ENCODE data around the gene FCHSD1.

Gene FCHSD1

DNA sequence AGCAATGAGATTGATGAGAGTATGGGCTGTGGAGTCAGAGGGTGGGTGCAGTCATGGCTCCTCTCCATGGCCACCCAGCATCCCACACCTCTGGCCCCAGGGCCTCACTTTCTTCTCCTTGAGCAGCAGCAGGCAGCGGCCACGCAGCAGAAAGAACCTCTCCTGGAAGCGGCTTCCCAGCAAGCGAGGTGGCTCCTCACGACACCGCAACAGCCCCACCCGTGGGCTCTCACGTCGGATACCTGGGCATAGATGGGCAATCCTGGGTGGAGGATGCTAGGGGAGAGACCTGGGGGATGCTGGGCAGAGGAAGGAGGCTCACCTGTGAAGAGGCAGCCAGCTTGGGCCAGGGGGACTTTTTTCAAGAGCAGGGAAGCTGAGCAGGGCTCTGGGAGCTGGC, 5.2 kb upstream of the FCHSD1 start:
- no peak for DNase-seq (ENCODE audit: low read depth, low spot score)
- in situ Hi-C loops (cut with HindIII; ENCODE audit: low sequenced_read_pairs): no loop called here
- no peak overlapping the region for H3K4me3 ChIP-seq (ENCODE audit: low read depth, low read length)
- TF ChIP-seq CTCF (IDR thresholded peaks at IDR 0.05; ENCODE audit: low read depth, low read length): no peak

DNA sequence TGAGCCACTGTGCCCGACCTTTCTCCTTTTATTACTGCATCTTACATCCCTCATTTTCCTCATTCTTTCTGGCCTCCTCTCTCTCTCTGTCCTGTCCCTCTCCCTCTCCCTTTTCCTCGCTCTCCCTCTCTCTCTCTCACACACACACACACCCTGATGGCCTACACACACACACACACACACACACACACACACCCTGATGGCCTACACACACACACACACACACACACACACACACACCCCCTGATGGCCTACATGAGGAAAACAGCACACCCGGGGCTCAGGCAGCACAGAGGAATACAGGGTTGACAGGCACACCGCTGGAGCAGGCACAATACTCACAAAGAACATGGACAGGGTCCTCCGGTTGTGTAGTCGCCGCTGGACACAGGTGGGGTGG, 3.8 kb upstream of the FCHSD1 start:
- in situ Hi-C loops (cut with HindIII; ENCODE audit: low sequenced_read_pairs): no loop called here
- no peak overlapping the region for H3K4me3 ChIP-seq (ENCODE audit: low read depth, low read length)
- TF ChIP-seq CTCF (IDR thresholded peaks at IDR 0.05; ENCODE audit: low read depth, low read length): no peak
- DNase-seq (ENCODE audit: low read depth, low spot score): no peak

DNA sequence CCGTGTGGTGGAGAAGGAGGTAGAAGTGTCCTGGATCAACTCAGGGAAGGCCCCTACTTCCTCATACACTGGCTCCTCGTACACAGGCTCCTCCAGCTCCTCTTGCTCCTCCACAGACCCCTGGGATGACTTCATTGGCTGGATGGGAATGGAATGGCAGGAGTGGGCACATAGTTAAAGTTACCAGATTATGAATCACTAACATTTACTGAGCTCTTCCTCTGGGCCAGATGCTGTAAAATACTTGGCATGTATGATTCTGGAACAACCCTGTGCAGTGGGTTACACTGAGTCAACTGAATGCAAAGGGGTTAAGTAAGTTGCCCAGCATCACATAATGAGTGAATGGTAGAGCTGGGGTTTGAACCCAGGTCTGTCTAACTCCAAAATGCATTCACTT, 3.1 kb upstream of the FCHSD1 start:
- peak; percentile 67 for DNase-seq (ENCODE audit: low read depth, low spot score)
- in situ Hi-C loops (cut with HindIII; ENCODE audit: low sequenced_read_pairs): no loop called here
- no peak for TF ChIP-seq CTCF (IDR thresholded peaks at IDR 0.05; ENCODE audit: low read depth, low read length)
- H3K4me3 ChIP-seq (ENCODE audit: low read depth, low read length): no peak overlapping the region

- no peak for DNase-seq (ENCODE audit: low read depth, low spot score)
- TF ChIP-seq CTCF (IDR thresholded peaks at IDR 0.05; ENCODE audit: low read depth, low read length): no peak
- H3K4me3 ChIP-seq (ENCODE audit: low read depth, low read length): peak overlapping the region; percentile 80
- in situ Hi-C loops (cut with HindIII; ENCODE audit: low sequenced_read_pairs): no loop called here
Measured at GRCh38 chr5:141651728-141652105, 499 bp upstream of the FCHSD1 start.

- no peak for TF ChIP-seq CTCF (IDR thresholded peaks at IDR 0.05; ENCODE audit: low read depth, low read length)
- H3K4me3 ChIP-seq (ENCODE audit: low read depth, low read length): no peak overlapping the region
Measured at GRCh38 chr5:141649972-141650371, 1.2 kb downstream of the FCHSD1 start.

GRCh38 chr5:141649056-141649688, 2.0 kb downstream of the FCHSD1 start:
- TF ChIP-seq CTCF (IDR thresholded peaks at IDR 0.05; ENCODE audit: low read depth, low read length): no peak
- H3K4me3 ChIP-seq (ENCODE audit: low read depth, low read length): no peak overlapping the region
- in situ Hi-C loops (cut with HindIII; ENCODE audit: low sequenced_read_pairs): no loop called here
- DNase-seq (ENCODE audit: low read depth, low spot score): no peak

More at GRCh38 chr5:141649972-141650371, 1.2 kb downstream of the FCHSD1 start:
- no peak for DNase-seq (ENCODE audit: low read depth, low spot score)
- in situ Hi-C loops (cut with HindIII; ENCODE audit: low sequenced_read_pairs): no loop called here

DNA sequence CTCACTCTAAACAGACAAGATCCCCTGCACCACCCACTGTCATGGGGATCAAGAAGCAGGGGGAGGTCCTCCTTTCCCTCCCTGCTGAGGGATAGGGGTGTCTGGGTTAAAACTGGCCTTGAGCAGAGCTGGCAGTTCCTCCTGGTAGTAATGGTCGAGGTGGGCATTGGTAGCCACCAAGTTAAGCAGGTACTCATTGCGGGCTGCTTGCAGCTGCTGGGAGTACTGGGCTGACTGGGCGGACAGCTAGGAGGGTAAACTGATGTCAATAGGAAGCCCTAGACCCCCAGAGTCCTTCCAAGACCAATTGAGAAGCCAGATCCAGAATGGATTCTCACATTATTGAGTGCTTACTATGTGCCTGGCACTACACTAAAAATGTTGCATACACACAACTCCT, 3.4 kb downstream of the FCHSD1 start:
- no peak for TF ChIP-seq CTCF (IDR thresholded peaks at IDR 0.05; ENCODE audit: low read depth, low read length)
- in situ Hi-C loops (cut with HindIII; ENCODE audit: low sequenced_read_pairs): no loop called here
- no peak for DNase-seq (ENCODE audit: low read depth, low spot score)
- H3K4me3 ChIP-seq (ENCODE audit: low read depth, low read length): no peak overlapping the region
